CD14-positive monocyte (primary cell): ENCODE data around the gene RIPOR3. TPM values are rescaled to one million over a fixed set of nuclear protein-coding genes. Genes with fewer than 3 reads are reported as not detected.

Experiments
- DNase-seq, 3 donors: peaks; one replicate each; pipeline ENCODE4 v3.0.0-alpha.2; 2011 to 2022
- H2AFZ ChIP-seq: 2 replicates; pipeline ENCODE4 v1.6.0; 2012; ENCODE audit warnings: mild to moderate bottlenecking, low read depth, low read length, inconsistent platforms; ENCODE audit not compliant: insufficient read depth, poor library complexity, severe bottlenecking
- H3K27ac ChIP-seq, 2 donors: 1 replicate in 1 of 2; 2 replicates in 1 of 2; pipeline ENCODE4 v1.5.1; 2012 to 2013; ENCODE audit warnings: low read length in 2 of 2, control low read depth in 1 of 2, inconsistent platforms in 1 of 2, low read depth in 1 of 2, mild to moderate bottlenecking in 1 of 2
- H3K27me3 ChIP-seq, 2 donors: one replicate each; pipeline versions ENCODE4 v1.6.0 to v1.6.1; 2011 to 2013; ENCODE audit warnings: low read length in 2 of 2; ENCODE audit not compliant: control insufficient read depth in 2 of 2, insufficient read depth in 2 of 2
- H3K36me3 ChIP-seq, 2 donors: replicated peaks in 1 of 2; 1 replicate in 1 of 2; 2 replicates in 1 of 2; pipeline versions ENCODE4 v1.5.1 to v1.6.1; 2012 to 2013; ENCODE audit warnings: low read length in 2 of 2, control low read depth in 1 of 2, inconsistent platforms in 1 of 2, mild to moderate bottlenecking in 1 of 2; ENCODE audit not compliant: insufficient read depth in 2 of 2, control insufficient read depth in 1 of 2
- H3K4me1 ChIP-seq, 2 donors: 1 replicate in 1 of 2; 2 replicates in 1 of 2; pipeline versions ENCODE4 v1.5.1 to v1.6.1; 2012 to 2013; ENCODE audit warnings: low read length in 2 of 2, control low read depth in 1 of 2, inconsistent platforms in 1 of 2, mild to moderate bottlenecking in 1 of 2, moderate library complexity in 1 of 2; ENCODE audit not compliant: insufficient read depth in 2 of 2, control insufficient read depth in 1 of 2
- H3K4me2 ChIP-seq: replicated peaks from 2 replicates; pipeline ENCODE3; 2012; ENCODE audit warnings: low read length, moderate library complexity, mild to moderate bottlenecking; ENCODE audit not compliant: poor library complexity, severe bottlenecking; ENCODE audit errors: extremely low read depth
- H3K4me3 ChIP-seq, 3 experiments: fragments of 200-600 bp in 1 of 3; sonication (generic) in 1 of 3; replicated peaks in 1 of 3; 1 replicate in 2 of 3; 2 replicates in 1 of 3; pipeline ENCODE4 v1.5.1; 2011 to 2013; ENCODE audit warnings: low read length in 3 of 3, mild to moderate bottlenecking in 3 of 3, control low read depth in 2 of 3, low read depth in 2 of 3, inconsistent platforms in 1 of 3, moderate library complexity in 1 of 3
- H3K79me2 ChIP-seq: 2 replicates; pipeline ENCODE4 v1.6.0; 2012; ENCODE audit warnings: mild to moderate bottlenecking, control low read depth, inconsistent platforms, low read length, moderate library complexity; ENCODE audit not compliant: insufficient read depth
- H3K9ac ChIP-seq: 2 replicates; pipeline ENCODE4 v1.6.0; 2017; ENCODE audit warnings: low read length, mild to moderate bottlenecking; ENCODE audit not compliant: insufficient read depth, poor library complexity, severe bottlenecking
- H3K9me3 ChIP-seq, 2 donors: replicated peaks in 1 of 2; 1 replicate in 1 of 2; 2 replicates in 1 of 2; pipeline versions ENCODE4 v1.5.1 to v1.6.1; 2012 to 2013; ENCODE audit warnings: low read length in 2 of 2, control low read depth in 1 of 2; ENCODE audit not compliant: control insufficient read depth in 1 of 2, insufficient read depth in 1 of 2
- H4K20me1 ChIP-seq: 2 replicates; pipeline ENCODE4 v1.6.0; 2012; ENCODE audit warnings: mild to moderate bottlenecking, low read length, control low read depth, moderate library complexity; ENCODE audit not compliant: insufficient read depth
- H3K27ac Mint-ChIP-seq, 7 donors: one replicate each; pipeline ENCODE4 v1.8.0; 2020; ENCODE audit warnings: mild to moderate bottlenecking in 7 of 7, mixed read lengths in 7 of 7, moderate library complexity in 6 of 7, inconsistent platforms in 2 of 7
- H3K27me3 Mint-ChIP-seq, 3 donors: one replicate each; pipeline ENCODE4 v1.8.0; 2021 to 2022; ENCODE audit warnings: low read depth in 3 of 3, mild to moderate bottlenecking in 3 of 3, mixed read lengths in 3 of 3, moderate library complexity in 3 of 3, inconsistent platforms in 1 of 3
- H3K36me3 Mint-ChIP-seq, 2 donors: one replicate each; pipeline ENCODE4 v1.8.0; 2020; ENCODE audit warnings: mixed read lengths in 2 of 2, inconsistent platforms in 1 of 2, mild to moderate bottlenecking in 1 of 2
- H3K4me1 Mint-ChIP-seq: one replicate; pipeline ENCODE4 v1.8.0; 2020; ENCODE audit warnings: mild to moderate bottlenecking, mixed read lengths
- H3K4me3 Mint-ChIP-seq, 2 donors: one replicate each; pipeline ENCODE4 v1.8.0; 2020; ENCODE audit warnings: mild to moderate bottlenecking in 2 of 2, mixed read lengths in 2 of 2, moderate library complexity in 1 of 2
- H3K9me3 Mint-ChIP-seq, 7 donors: one replicate each; pipeline ENCODE4 v1.8.0; 2020 to 2022; ENCODE audit warnings: mixed read lengths in 7 of 7, mild to moderate bottlenecking in 6 of 7, moderate library complexity in 6 of 7, inconsistent platforms in 2 of 7
- CTCF ChIP-seq: fragments of 200-600 bp; IDR thresholded peaks from one replicate; pipeline ENCODE4 v1.8.0; 2022; ENCODE audit warnings: antibody characterized with exemption, mild to moderate bottlenecking
- WGBS: methylation state at CpG from one replicate; pipeline ENCODE4 v1.1.5; 2013; ENCODE audit warnings: missing lambda C conversion rate; ENCODE audit not compliant: insufficient coverage; 5-methylcytosine and 5-hydroxymethylcytosine counted together
- intact Hi-C, 2 donors: fragments of 100-400 bp; cut with micrococcal nuclease; formaldehyde crosslinking; loops; one replicate each; pipeline versions ENCODE4 v1.15.0 to v1.15.1; 2023
- polyA plus RNA-seq, 3 donors: library from polyadenylated mRNA; depleted of rRNA in 1 of 3; unstranded in 2 of 3; stranded (reverse) in 1 of 3; fragments of 300-500 nt in 2 of 3; fragments of >200 nt in 1 of 3; fragmentation: Illumina TruSeq in 2 of 3; gene quantifications; 1 replicate in 2 of 3; 2 replicates in 1 of 3; pipeline ENCODE4 v1.2.3, GENCODE V29; 2012 to 2021

The RIPOR3 gene
- polyA plus RNA-seq, 3 donors, result not detected

GRCh38 chr20:50720582-50720981, 29.2 kb upstream of the RIPOR3 start:
- Histone ChIP-seq H3K27ac (no peak overlapping the region), H3K9me3 (no peaks in the 10 kb centered on the region), H2AFZ (no peak overlapping the region), H3K4me1 (no peaks in the 10 kb centered on the region), H3K9ac (no peak overlapping the region), H3K4me2 (no peak overlapping the region), H3K27me3 (no peaks in the 10 kb centered on the region), H4K20me1 (no peaks in the 10 kb centered on the region), H3K36me3 (no peaks in the 10 kb centered on the region), H3K79me2 (no peaks in the 10 kb centered on the region), H3K4me3 (no peak overlapping the region)
- Mint-ChIP-seq H3K27me3 (peaks cover 1 to 8% (median 4%) of the 10 kb centered on the region in 3 donors), H3K36me3 (no peaks in the 10 kb centered on the region), H3K27ac (no peak overlapping the region), H3K9me3 (no peaks in the 10 kb centered on the region), H3K4me3 (no peak overlapping the region), H3K4me1 (no peaks in the 10 kb centered on the region)
- TF ChIP-seq CTCF, result no peak
- intact Hi-C loops, result no loop called here
- DNase-seq, result no peak

GRCh38 chr20:50720026-50720425, 28.7 kb upstream of the RIPOR3 start:
- no peak for TF ChIP-seq CTCF
- Mint-ChIP-seq H3K9me3 (no peaks in the 10 kb centered on the region), H3K27me3 (peaks cover 3 to 8% (median 5%) of the 10 kb centered on the region in 3 donors), H3K4me1 (no peaks in the 10 kb centered on the region), H3K36me3 (no peaks in the 10 kb centered on the region), H3K4me3 (no peak overlapping the region), H3K27ac (no peak overlapping the region)
- no peaks in the 10 kb centered on the region for H3K36me3 ChIP-seq
- H3K27ac ChIP-seq, result no peak overlapping the region
- no peaks in the 10 kb centered on the region for H3K4me1 ChIP-seq
- H3K4me2 ChIP-seq, result no peak overlapping the region
- H3K9ac ChIP-seq, result no peak overlapping the region
- H3K4me3 ChIP-seq, result no peak overlapping the region
- H3K27me3 ChIP-seq, result no peaks in the 10 kb centered on the region
- H3K79me2 ChIP-seq, result no peaks in the 10 kb centered on the region
- H2AFZ ChIP-seq, result no peak overlapping the region
- intact Hi-C loops, result no loop called here
- no peaks in the 10 kb centered on the region for H4K20me1 ChIP-seq
- no CpG with 5 or more reads among the region's 5 CpGs for WGBS
- no peak for DNase-seq
- H3K9me3 ChIP-seq, result no peaks in the 10 kb centered on the region
